HepG2 (cell line): ENCODE measurements around the gene YIPF3. TPM values are rescaled to one million over a fixed set of nuclear protein-coding genes. Genes with fewer than 3 reads are reported as not detected.

Experiments used
- ATAC-seq: fragments of 200-7000 bp; cut with Tn5 transposase; 3 replicates; pipeline ENCODE4 v1.9.1; 2020; ENCODE audit warnings: mild to moderate bottlenecking, moderate library complexity
- BruUV-seq: library from RNA; stranded (reverse); fragments of 400-500 nt; replicated peaks from 2 replicates; lab custom pipeline; 2021; lab: Mats Ljungman, UMichigan
- CTCF ChIA-PET: fragments of 300-600 bp; formaldehyde crosslinking; extraction: SDS; loops from one replicate; lab custom pipeline; 2021; ENCODE audit warnings: low total read pairs, inconsistent platforms, low intra/inter-chr PET ratio; lab: Yijun Ruan, JAX
- POLR2A ChIA-PET: fragments of 350-600 bp; sonication (Branson Sonifier 250); formaldehyde crosslinking; loops from one replicate; lab custom pipeline; 2020; ENCODE audit warnings: antibody characterized with exemption, inconsistent platforms; lab: Yijun Ruan, JAX
- DNase-seq: peaks from one replicate; pipeline ENCODE4 v3.0.0-alpha.2; 2015; ENCODE audit warnings: low spot score
- FAIRE-seq: peaks from 3 replicates; lab custom pipeline; 2011; peaks lifted over from hg19 to GRCh38; lab: Jason Lieb, UNC
- H2AFZ ChIP-seq: one replicate; pipeline ENCODE4 v1.6.1; 2011; ENCODE audit warnings: low read length, inconsistent platforms
- H3K27ac ChIP-seq: fragments of 300-600 bp; 3 replicates; pipeline ENCODE4 v1.8.0; 2011; ENCODE audit warnings: mixed run types, mild to moderate bottlenecking, mixed read lengths, low read length, inconsistent platforms; ENCODE audit not compliant: insufficient read depth; ENCODE audit errors: extremely low read length
- H3K27me3 ChIP-seq, 2 experiments: fragments of 200-600 bp in 1 of 2; 2 replicates in 1 of 2; 3 replicates in 1 of 2; pipeline versions ENCODE4 v1.6.0 to v1.8.0; 2011; ENCODE audit warnings: low read length in 2 of 2, mild to moderate bottlenecking in 2 of 2, moderate library complexity in 2 of 2, inconsistent platforms in 1 of 2; ENCODE audit not compliant: insufficient read depth in 2 of 2, control insufficient read depth in 1 of 2
- H3K36me3 ChIP-seq, 2 experiments: fragments of 200-600 bp in 1 of 2; replicated peaks in 1 of 2; 2 replicates in 1 of 2; 3 replicates in 1 of 2; pipeline versions ENCODE4 v1.5.1 to v1.8.0; 2011; ENCODE audit warnings: low read length in 2 of 2, inconsistent platforms in 1 of 2; ENCODE audit not compliant: insufficient read depth in 2 of 2, control insufficient read depth in 1 of 2
- H3K4me1 ChIP-seq: 2 replicates; pipeline ENCODE4 v1.5.1; 2012; ENCODE audit warnings: low read length, inconsistent platforms; ENCODE audit not compliant: insufficient read depth
- H3K4me2 ChIP-seq: 2 replicates; pipeline ENCODE4 v1.6.0; 2011; ENCODE audit warnings: low read depth, low read length, inconsistent platforms
- H3K4me3 ChIP-seq, 3 experiments: fragments of 200-600 bp in 1 of 3; sonication (generic), shearing (Covaris generic) in 1 of 3; replicated peaks in 1 of 3; 2 replicates each; pipeline ENCODE4 v1.5.1; 2011 to 2016; ENCODE audit warnings: low read length in 3 of 3, inconsistent platforms in 2 of 3, low read depth in 2 of 3, mild to moderate bottlenecking in 2 of 3, control low read depth in 1 of 3, mixed read lengths in 1 of 3; ENCODE audit not compliant: insufficient read depth in 1 of 3
- H3K79me2 ChIP-seq: one replicate; pipeline ENCODE4 v1.6.1; 2011; ENCODE audit warnings: low read length, inconsistent platforms; ENCODE audit not compliant: insufficient read depth
- H3K9ac ChIP-seq: 2 replicates; pipeline ENCODE4 v1.6.0; 2011; ENCODE audit warnings: mild to moderate bottlenecking, low read depth, low read length, inconsistent platforms; ENCODE audit not compliant: insufficient read depth
- H3K9me3 ChIP-seq: 2 replicates; pipeline ENCODE4 v1.5.1; 2012; ENCODE audit warnings: mild to moderate bottlenecking, low read length
- H4K20me1 ChIP-seq: 2 replicates; pipeline ENCODE4 v1.6.0; 2011; ENCODE audit warnings: inconsistent platforms, mild to moderate bottlenecking, low read length, moderate library complexity; ENCODE audit not compliant: insufficient read depth
- AFF4 ChIP-seq: sonication (generic); formaldehyde crosslinking; IDR thresholded peaks from 2 replicates; pipeline ENCODE4 v1.4.0; 2020; ENCODE audit warnings: missing genetic modification reagents
- CBFB ChIP-seq: sonication (generic); formaldehyde crosslinking; IDR thresholded peaks from 2 replicates; pipeline ENCODE4 v1.4.0; 2020; ENCODE audit warnings: missing genetic modification reagents
- EEA1 ChIP-seq: sonication (generic); formaldehyde crosslinking; IDR thresholded peaks from 2 replicates; pipeline ENCODE4 v1.5.1; 2020; ENCODE audit warnings: mild to moderate bottlenecking, missing genetic modification reagents, borderline replicate concordance
- RFXANK ChIP-seq: IDR thresholded peaks from 2 replicates; pipeline ENCODE4 v1.6.1; 2016
- SKIL ChIP-seq: sonication (generic); formaldehyde crosslinking; IDR thresholded peaks from 2 replicates; pipeline ENCODE4 v1.8.0; 2022; ENCODE audit warnings: missing genetic modification reagents, mild to moderate bottlenecking, moderate library complexity, borderline replicate concordance
- SMAD9 ChIP-seq: sonication (generic); formaldehyde crosslinking; IDR thresholded peaks from 2 replicates; pipeline ENCODE4 v1.5.1; 2020; ENCODE audit warnings: mild to moderate bottlenecking, missing genetic modification reagents
- SMYD3 ChIP-seq: sonication (generic); formaldehyde crosslinking; IDR thresholded peaks from 2 replicates; pipeline ENCODE4 v1.8.1; 2023; ENCODE audit warnings: mild to moderate bottlenecking, missing genetic modification reagents
- SYNCRIP ChIP-seq: fragments of 200-400 bp; formaldehyde crosslinking; IDR thresholded peaks from 2 replicates; pipeline ENCODE4 v1.6.1; 2018; ENCODE audit warnings: mild to moderate bottlenecking, low read depth, low read length; ENCODE audit not compliant: insufficient read depth
- THAP11 ChIP-seq: IDR thresholded peaks from 2 replicates; pipeline ENCODE4 v1.6.1; 2016; ENCODE audit warnings: missing biosample characterization, missing genetic modification reagents
- ZNF143 ChIP-seq: sonication (generic); formaldehyde crosslinking; IDR thresholded peaks from 2 replicates; pipeline ENCODE4 v1.4.0; 2020; ENCODE audit warnings: missing genetic modification reagents
- ZNF660 ChIP-seq: sonication (generic); formaldehyde crosslinking; IDR thresholded peaks from 2 replicates; pipeline ENCODE4 v1.5.1; 2020; ENCODE audit warnings: mild to moderate bottlenecking, low read depth, missing genetic modification reagents, borderline replicate concordance
- WGBS: methylation state at CpG from one replicate; pipeline ENCODE4 v1.1.6; 2017; ENCODE audit warnings: low lambda C conversion rate; 5-methylcytosine and 5-hydroxymethylcytosine counted together
- in situ Hi-C: cut with HindIII; loops from 2 replicates; pipeline ENCODE4 v1.10.0; 2017; ENCODE audit warnings: low pct_unique_long_range_greater_than_20kb; ENCODE audit not compliant: extremely low pct_ligation_motif_present
- intact Hi-C: fragments of 100-400 bp; cut with micrococcal nuclease; formaldehyde crosslinking; loops from one replicate; pipeline ENCODE4 v1.10.0; 2022; ENCODE audit not compliant: unreplicated experiment
- polyA plus RNA-seq, 8 experiments: library from polyadenylated mRNA; depleted of rRNA in 3 of 8; stranded (reverse) in 7 of 8; unstranded in 1 of 8; fragments of >200 nt; fragmentation: Illumina TruSeq in 4 of 8; extraction: Trizol in 4 of 8; gene quantifications; 2 replicates each; pipeline versions ENCODE4 v1.2.1 to v1.2.3, GENCODE V29; 2011 to 2016; ENCODE audit warnings: low read depth in 4 of 8, missing spikeins in 1 of 8, mixed read lengths in 1 of 8; ENCODE audit not compliant: insufficient read depth in 1 of 8
- total RNA-seq, 5 experiments: library from RNA; depleted of rRNA; stranded (reverse); fragments of >200 nt; fragmentation: Illumina TruSeq; extraction: Trizol; gene quantifications; 2 replicates each; pipeline ENCODE4 v1.2.3, GENCODE V29; 2016; ENCODE audit warnings: low read depth in 1 of 5
- TF ChIP-seq, protein P1 (sequence below): sonication (generic); formaldehyde crosslinking; IDR thresholded peaks from 2 replicates; pipeline ENCODE4 v1.5.0; 2020; ENCODE audit warnings: mild to moderate bottlenecking, missing genetic modification reagents, borderline replicate concordance

The YIPF3 gene
- total and polyA plus RNA-seq, 2 of the 13 experiments (the other 11 are each of a cell fraction or from before 2014, with no cell fraction given): 107 to 206 TPM

GRCh38 chr6:43544461-43544860 lies 27.7 kb upstream of the YIPF3 start:
- ChIA-PET CTCF (no interaction called here), POLR2A (no interaction called here)
- TF ChIP-seq SYNCRIP (no peak), CBFB (CRISPR knock-in tag) (no peak), RFXANK (CRISPR knock-in tag) (no peak), SKIL (CRISPR knock-in tag) (no peak), EEA1 (CRISPR knock-in tag) (no peak), SMYD3 (CRISPR knock-in tag) (no peak), SMAD9 (CRISPR knock-in tag) (no peak), AFF4 (CRISPR knock-in tag) (no peak), THAP11 (CRISPR knock-in tag) (no peak), ZNF660 (CRISPR knock-in tag) (no peak), ZNF143 (CRISPR knock-in tag) (no peak)
- TF ChIP-seq, protein P1, sequence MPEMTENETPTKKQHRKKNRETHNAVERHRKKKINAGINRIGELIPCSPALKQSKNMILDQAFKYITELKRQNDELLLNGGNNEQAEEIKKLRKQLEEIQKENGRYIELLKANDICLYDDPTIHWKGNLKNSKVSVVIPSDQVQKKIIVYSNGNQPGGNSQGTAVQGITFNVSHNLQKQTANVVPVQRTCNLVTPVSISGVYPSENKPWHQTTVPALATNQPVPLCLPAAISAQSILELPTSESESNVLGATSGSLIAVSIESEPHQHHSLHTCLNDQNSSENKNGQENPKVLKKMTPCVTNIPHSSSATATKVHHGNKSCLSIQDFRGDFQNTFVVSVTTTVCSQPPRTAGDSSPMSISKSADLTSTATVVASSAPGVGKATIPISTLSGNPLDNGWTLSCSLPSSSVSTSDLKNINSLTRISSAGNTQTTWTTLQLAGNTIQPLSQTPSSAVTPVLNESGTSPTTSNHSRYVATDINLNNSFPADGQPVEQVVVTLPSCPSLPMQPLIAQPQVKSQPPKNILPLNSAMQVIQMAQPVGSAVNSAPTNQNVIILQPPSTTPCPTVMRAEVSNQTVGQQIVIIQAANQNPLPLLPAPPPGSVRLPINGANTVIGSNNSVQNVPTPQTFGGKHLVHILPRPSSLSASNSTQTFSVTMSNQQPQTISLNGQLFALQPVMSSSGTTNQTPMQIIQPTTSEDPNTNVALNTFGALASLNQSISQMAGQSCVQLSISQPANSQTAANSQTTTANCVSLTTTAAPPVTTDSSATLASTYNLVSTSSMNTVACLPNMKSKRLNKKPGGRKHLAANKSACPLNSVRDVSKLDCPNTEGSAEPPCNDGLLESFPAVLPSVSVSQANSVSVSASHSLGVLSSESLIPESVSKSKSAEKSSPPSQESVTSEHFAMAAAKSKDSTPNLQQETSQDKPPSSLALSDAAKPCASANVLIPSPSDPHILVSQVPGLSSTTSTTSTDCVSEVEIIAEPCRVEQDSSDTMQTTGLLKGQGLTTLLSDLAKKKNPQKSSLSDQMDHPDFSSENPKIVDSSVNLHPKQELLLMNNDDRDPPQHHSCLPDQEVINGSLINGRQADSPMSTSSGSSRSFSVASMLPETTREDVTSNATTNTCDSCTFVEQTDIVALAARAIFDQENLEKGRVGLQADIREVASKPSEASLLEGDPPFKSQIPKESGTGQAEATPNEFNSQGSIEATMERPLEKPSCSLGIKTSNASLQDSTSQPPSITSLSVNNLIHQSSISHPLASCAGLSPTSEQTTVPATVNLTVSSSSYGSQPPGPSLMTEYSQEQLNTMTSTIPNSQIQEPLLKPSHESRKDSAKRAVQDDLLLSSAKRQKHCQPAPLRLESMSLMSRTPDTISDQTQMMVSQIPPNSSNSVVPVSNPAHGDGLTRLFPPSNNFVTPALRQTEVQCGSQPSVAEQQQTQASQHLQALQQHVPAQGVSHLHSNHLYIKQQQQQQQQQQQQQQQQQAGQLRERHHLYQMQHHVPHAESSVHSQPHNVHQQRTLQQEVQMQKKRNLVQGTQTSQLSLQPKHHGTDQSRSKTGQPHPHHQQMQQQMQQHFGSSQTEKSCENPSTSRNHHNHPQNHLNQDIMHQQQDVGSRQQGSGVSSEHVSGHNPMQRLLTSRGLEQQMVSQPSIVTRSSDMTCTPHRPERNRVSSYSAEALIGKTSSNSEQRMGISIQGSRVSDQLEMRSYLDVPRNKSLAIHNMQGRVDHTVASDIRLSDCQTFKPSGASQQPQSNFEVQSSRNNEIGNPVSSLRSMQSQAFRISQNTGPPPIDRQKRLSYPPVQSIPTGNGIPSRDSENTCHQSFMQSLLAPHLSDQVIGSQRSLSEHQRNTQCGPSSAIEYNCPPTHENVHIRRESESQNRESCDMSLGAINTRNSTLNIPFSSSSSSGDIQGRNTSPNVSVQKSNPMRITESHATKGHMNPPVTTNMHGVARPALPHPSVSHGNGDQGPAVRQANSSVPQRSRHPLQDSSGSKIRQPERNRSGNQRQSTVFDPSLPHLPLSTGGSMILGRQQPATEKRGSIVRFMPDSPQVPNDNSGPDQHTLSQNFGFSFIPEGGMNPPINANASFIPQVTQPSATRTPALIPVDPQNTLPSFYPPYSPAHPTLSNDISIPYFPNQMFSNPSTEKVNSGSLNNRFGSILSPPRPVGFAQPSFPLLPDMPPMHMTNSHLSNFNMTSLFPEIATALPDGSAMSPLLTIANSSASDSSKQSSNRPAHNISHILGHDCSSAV (CRISPR knock-in tag): no peak
- Histone ChIP-seq H3K79me2 (no peaks in the 10 kb centered on the region), H3K27ac (no peak overlapping the region), H2AFZ (no peak overlapping the region), H3K4me1 (no peaks in the 10 kb centered on the region), H3K4me3 (no peak overlapping the region), H4K20me1 (no peaks in the 10 kb centered on the region), H3K9me3 (no peaks in the 10 kb centered on the region), H3K4me2 (no peak overlapping the region), H3K9ac (no peak overlapping the region), H3K36me3 (peaks cover 25 to 81% of the 10 kb centered on the region in 2 experiments), H3K27me3 (no peaks in the 10 kb centered on the region)
- in situ Hi-C loops: no loop called here
- 98% methylated on average over 4 of the region's 4 CpGs for WGBS
- ATAC-seq (no peak), FAIRE-seq (no peak), DNase-seq (no peak)
- BruUV-seq: no TSS peak
- intact Hi-C loops: no loop called here
